Stimulated activated CD8-positive, alpha-beta memory T cell treated with anti-CD3 and anti-CD28 coated beads, Interleukin-7, amount 100 ng/mL, for 24 hours (primary cell): ENCODE data around the gene MMD2.

Experiments
- DNase-seq: peaks from one replicate; pipeline ENCODE4 v3.0.0-alpha.2; 2020; ENCODE audit warnings: low read depth

MMD2 gene

DNA sequence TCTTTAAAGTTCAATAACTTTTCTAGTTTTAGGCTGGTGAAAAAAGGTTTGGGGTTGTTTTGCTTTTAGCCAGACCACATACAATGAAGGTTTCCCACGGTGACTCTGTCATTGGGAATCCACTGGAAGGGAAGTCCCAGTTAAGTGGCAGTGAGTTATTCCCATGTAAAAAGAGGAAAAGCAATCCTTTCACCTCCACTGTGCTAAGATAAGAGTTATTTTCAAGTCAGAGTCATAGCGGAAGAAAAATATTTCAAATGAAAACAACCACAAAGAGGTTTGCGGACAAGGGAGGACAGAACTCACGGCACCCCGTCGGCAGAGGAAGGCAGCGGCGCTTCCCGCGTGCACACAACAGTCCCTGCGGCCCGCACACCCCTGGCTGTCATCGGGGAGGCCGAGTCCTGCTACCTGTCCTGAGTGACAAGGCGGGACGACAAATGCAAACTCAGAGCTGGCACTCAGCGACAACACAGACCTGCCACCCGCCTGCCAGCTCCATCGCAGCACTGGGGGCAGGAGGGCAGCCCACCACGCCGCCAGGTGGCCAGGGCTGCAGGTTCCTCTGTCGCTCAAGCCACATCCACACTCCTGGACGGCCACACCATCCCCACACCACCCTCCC is 87.8 kb downstream of the MMD2 start:
- no peak for DNase-seq

DNA sequence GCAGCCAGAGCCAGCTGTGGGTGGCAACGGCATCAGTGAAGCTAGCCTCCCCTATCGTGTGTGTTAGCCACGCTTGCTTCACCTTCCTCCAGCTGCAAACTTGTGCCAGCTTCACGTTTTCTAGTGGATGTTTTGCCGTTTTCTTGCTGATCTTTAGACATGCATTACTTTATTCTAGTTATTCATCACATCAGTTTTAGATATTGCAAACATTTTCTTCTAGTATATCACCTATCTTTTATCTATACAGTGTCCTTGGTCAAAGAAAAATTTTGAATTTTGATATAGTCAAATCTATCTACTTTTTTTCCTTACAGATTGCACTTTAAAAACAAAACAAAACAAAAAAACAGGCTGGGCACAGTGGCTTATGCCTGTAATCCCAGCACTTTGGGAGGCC is 90.5 kb downstream of the MMD2 start:
- no peak for DNase-seq

DNA sequence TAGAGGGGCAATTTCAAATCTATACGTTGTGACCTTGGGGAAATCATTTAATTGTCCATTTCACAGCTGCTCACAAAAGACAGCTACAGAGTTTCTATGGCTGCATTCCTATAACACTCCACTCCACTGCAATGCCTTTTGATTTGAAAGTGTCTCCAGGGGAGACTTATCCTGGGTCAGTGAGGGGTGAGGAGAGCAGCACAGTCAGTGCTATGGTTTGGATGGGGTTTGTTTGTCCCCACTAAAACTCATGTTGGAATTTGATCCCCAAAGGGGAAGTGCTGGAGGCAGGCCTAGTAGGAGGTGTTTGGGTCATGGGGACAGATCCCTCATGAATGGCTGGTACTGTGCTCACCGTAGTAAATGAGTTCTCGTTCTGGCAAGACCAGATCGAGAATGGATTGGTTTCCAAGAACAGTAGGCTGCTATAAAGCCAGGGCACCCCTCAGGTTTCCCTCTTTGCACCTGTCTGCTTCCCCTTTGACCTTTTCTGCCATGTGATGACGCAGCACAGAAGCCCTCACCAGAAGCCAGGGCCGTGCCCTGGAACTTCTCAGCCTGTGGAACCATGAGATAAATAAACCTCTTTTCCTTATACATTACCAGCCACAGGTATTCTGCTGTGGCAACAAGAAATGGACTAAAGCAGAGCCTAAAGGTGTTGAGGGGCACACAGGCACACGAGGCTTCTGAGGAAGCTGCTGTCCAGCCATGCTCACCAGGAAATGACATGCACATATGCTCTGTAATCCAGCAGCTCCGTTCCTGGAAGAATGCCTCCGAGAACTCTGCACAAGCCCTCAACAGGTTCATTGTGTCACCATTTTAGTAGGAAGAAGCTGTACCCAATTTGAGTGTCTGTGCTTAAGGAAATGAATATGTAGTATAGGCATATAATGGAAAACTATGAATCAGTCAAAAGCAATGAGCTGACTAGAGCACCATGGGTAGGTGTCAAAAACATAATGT is 92.2 kb downstream of the MMD2 start:
- no peak for DNase-seq

DNA sequence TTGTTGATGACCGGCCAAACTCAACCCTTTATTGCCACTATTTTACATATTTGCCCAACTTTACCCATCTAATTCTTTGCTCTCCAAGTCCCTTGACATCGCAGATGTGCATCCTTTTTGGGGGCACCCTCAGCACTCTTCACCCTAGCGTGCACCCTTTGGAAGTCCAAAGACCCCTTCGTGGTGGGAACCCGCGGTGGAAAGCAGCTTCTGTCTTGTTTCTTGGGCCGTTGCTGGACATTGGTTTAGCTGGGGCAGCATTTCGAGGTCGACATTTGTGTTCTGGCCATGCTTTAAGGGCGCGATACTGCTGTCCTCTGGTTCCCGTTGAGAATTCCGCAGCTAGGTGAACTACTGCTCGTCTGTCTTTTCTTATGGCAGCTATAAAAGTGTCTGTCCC is 96.8 kb downstream of the MMD2 start:
- no peak for DNase-seq

DNA sequence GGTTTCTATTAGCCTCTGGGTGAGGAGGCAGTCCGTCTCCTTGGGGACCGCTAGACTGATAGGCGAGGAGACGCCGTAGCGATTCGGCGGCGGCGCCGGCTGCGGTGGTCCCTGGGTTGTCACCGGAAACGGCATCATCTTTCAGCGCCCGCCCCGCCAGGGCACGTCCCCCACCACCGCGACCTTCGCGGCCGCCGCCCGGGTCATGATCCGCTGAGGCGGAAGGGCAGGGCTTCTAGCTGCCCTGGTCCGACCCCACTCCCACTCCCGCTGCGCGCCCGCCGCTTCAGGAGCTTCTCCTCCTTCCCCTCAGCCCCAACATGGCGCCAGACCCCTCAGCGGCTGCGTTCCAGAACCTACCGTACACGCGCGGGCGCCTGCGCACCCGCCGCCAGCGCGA is 97.3 kb downstream of the MMD2 start, which contains the start of gene PAPOLB:
TSS of gene PAPOLB (minus strand) at position 358 of the 400 bp plus-strand sequence. CDS start at position 138, 220 bp downstream.
- no peak for DNase-seq

DNA sequence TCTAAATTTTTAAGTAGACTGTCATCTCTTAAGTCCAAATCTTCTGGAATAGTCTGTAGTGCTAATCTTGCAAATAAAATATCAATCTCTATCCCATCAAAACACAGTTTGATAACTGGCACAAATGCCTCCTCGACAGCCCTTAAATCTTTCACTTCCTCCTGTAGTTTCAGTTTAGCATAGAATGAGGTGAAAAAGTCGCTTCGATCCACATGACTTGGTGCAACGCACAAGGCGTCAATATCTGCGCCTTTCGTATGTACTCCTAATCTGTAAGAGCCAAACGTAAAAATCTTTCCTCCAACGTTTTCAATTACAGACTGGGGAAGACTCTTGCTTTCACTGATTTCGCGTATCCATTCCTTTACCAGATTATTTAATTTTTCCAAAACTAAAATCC is 97.8 kb downstream of the MMD2 start:
- DNase-seq: no peak

DNA sequence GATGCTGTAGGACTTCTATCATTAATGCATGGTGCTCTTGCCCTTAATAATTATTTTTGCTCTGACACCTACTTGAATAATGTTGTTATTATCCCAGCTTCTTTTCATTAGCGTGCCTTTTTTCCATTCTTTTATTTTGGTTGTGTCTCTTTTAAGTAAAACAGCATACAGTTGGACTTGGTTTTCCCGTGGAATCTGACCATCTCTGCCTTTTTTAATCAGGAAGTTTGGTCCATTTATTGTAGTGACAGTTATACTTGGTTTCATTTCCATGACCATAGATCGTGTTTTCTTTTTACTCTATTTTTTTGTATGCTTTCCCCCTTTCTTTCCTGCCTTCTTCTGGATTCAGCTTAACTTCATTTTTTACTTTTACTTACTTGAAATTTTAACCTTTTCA is 101.8 kb downstream of the MMD2 start:
- DNase-seq: no peak

DNA sequence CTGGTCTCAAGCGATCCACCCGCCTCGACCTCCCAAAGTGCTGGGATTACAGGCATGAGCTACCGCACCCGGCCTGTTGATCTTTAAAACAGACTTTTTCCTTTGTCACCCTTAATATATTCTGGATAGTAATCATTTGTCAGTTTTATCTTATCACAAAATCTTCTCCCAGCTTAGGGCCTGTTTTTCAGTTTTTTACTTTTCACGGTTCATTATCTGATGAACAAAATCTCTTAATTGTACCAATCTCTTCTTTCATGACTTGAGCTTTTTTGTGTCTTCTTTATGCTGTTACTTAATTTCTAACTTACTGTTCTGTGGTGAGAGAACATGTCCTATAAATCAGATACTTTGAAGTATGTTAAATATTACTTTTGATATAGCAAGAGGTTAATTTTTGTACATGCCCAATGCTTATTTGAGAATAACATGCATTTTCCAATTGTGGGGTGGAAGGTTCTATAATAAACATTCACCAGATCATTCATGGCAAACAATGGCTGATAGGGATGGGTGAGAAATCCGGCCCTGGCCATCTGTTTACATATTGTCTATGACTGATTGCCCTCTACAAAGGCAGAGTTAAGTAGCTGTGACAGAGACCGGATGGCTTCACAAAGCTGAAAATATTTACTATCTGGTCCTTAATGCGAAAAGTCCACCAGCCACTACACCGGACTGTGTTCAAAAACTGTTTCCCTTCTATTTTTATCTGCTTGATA is 102.5 kb downstream of the MMD2 start:
- DNase-seq: no peak
